IMR-90 (cell line): ENCODE data around the gene NMT1. TPM values are rescaled to one million over a fixed set of nuclear protein-coding genes. Genes with fewer than 3 reads are reported as not detected.

Source experiments
- ATAC-seq: fragments of 200-7000 bp; cut with Tn5 transposase; 2 replicates; pipeline ENCODE4 v1.9.1; 2020; ENCODE audit warnings: low read depth, mild to moderate bottlenecking, moderate library complexity
- BruUV-seq: library from RNA; stranded (reverse); fragments of 400-500 nt; replicated peaks from 2 replicates; lab custom pipeline; 2021; lab: Mats Ljungman, UMichigan
- CTCF ChIA-PET: fragments of 300-600 bp; formaldehyde crosslinking; extraction: SDS; loops from one replicate; lab custom pipeline; 2021; ENCODE audit warnings: antibody characterized with exemption; lab: Yijun Ruan, JAX
- POLR2A ChIA-PET: fragments of 300-600 bp; sonication (Branson Sonifier 250); formaldehyde crosslinking; loops from one replicate; lab custom pipeline; 2022; ENCODE audit warnings: antibody characterized with exemption; ENCODE audit not compliant: unreplicated experiment; lab: Charles Lee
- DNase-seq: peaks from one replicate; pipeline ENCODE4 v3.0.0; 2013
- H2AFZ ChIP-seq: replicated peaks from 2 replicates; pipeline ENCODE3; 2013; ENCODE audit warnings: low read length, mild to moderate bottlenecking; ENCODE audit not compliant: poor library complexity
- H2AK5ac ChIP-seq: 2 replicates; pipeline ENCODE4 v1.6.1; 2013; ENCODE audit warnings: low read depth, low read length, inconsistent platforms
- H2AK9ac ChIP-seq: replicated peaks from 2 replicates; pipeline ENCODE3; 2013; ENCODE audit warnings: mild to moderate bottlenecking, low read depth, low read length, moderate library complexity; ENCODE audit not compliant: poor library complexity
- H2BK120ac ChIP-seq: 2 replicates; pipeline ENCODE4 v1.6.1; 2013; ENCODE audit warnings: low read depth, low read length, inconsistent platforms
- H2BK15ac ChIP-seq: 3 replicates; pipeline ENCODE4 v1.6.1; 2013; ENCODE audit warnings: low read depth, low read length, inconsistent platforms
- H2BK20ac ChIP-seq: 2 replicates; pipeline ENCODE4 v1.6.1; 2013; ENCODE audit warnings: low read depth, mild to moderate bottlenecking, inconsistent platforms, low read length, moderate library complexity
- H2BK5ac ChIP-seq: 2 replicates; pipeline ENCODE4 v1.6.1; 2013; ENCODE audit warnings: mild to moderate bottlenecking, low read depth, low read length, inconsistent platforms; ENCODE audit not compliant: poor library complexity, severe bottlenecking
- H3K14ac ChIP-seq: replicated peaks from 2 replicates; pipeline ENCODE4 v1.6.1; 2013; ENCODE audit warnings: low read depth, low read length, inconsistent platforms
- H3K18ac ChIP-seq: 2 replicates; pipeline ENCODE4 v1.6.1; 2013; ENCODE audit warnings: low read depth, low read length, control low read depth
- H3K23ac ChIP-seq: 2 replicates; pipeline ENCODE4 v1.6.1; 2013; ENCODE audit warnings: low read depth, low read length, inconsistent platforms
- H3K27ac ChIP-seq: 2 replicates; pipeline ENCODE4 v1.5.1; 2013; ENCODE audit warnings: mild to moderate bottlenecking, control low read depth, low read length; ENCODE audit not compliant: insufficient read depth
- H3K27me3 ChIP-seq: 2 replicates; pipeline ENCODE4 v1.6.1; 2013; ENCODE audit warnings: low read length; ENCODE audit not compliant: control insufficient read depth, insufficient read depth
- H3K36me3 ChIP-seq: 2 replicates; pipeline ENCODE4 v1.6.1; 2013; ENCODE audit warnings: low read length, mixed read lengths; ENCODE audit not compliant: control insufficient read depth, insufficient read depth
- H3K4ac ChIP-seq: 2 replicates; pipeline ENCODE4 v1.6.1; 2013; ENCODE audit warnings: low read depth, low read length, inconsistent platforms
- H3K4me1 ChIP-seq: 2 replicates; pipeline ENCODE4 v1.6.1; 2013; ENCODE audit warnings: low read length, mixed read lengths; ENCODE audit not compliant: control insufficient read depth, insufficient read depth
- H3K4me2 ChIP-seq: 2 replicates; pipeline ENCODE4 v1.6.1; 2013; ENCODE audit warnings: low read depth, mild to moderate bottlenecking, control low read depth, low read length, moderate library complexity
- H3K4me3 ChIP-seq: 2 replicates; pipeline ENCODE4 v1.5.1; 2013; ENCODE audit warnings: low read depth, mild to moderate bottlenecking, control low read depth, low read length, moderate library complexity; ENCODE audit not compliant: insufficient read depth
- H3K56ac ChIP-seq: 2 replicates; pipeline ENCODE4 v1.6.1; 2013; ENCODE audit warnings: low read length, inconsistent platforms; ENCODE audit not compliant: insufficient read depth; ENCODE audit errors: extremely low read depth
- H3K79me1 ChIP-seq, 2 experiments: 2 replicates each; pipeline ENCODE4 v1.6.1; 2013; ENCODE audit warnings: low read length in 2 of 2, inconsistent platforms in 1 of 2, low read depth in 1 of 2
- H3K9ac ChIP-seq: 2 replicates; pipeline ENCODE4 v1.6.1; 2013; ENCODE audit warnings: low read depth, low read length, control low read depth
- H3K9me1 ChIP-seq: 2 replicates; pipeline ENCODE4 v1.6.1; 2013; ENCODE audit warnings: low read length, inconsistent platforms; ENCODE audit not compliant: insufficient read depth
- H3K9me3 ChIP-seq: 2 replicates; pipeline ENCODE4 v1.6.1; 2013; ENCODE audit warnings: low read length; ENCODE audit not compliant: control insufficient read depth, insufficient read depth
- H4K20me1 ChIP-seq: 2 replicates; pipeline ENCODE4 v1.6.1; 2013; ENCODE audit warnings: low read length, inconsistent platforms; ENCODE audit not compliant: insufficient read depth
- H4K5ac ChIP-seq: 2 replicates; pipeline ENCODE4 v1.6.1; 2013; ENCODE audit warnings: mild to moderate bottlenecking, low read depth, low read length, control low read depth
- H4K8ac ChIP-seq, 2 experiments: 2 replicates each; pipeline ENCODE4 v1.6.1; 2013; ENCODE audit warnings: low read depth in 2 of 2, low read length in 2 of 2, control low read depth in 1 of 2, inconsistent platforms in 1 of 2
- H4K91ac ChIP-seq: 2 replicates; pipeline ENCODE4 v1.6.1; 2013; ENCODE audit warnings: low read depth, low read length, inconsistent platforms; ENCODE audit not compliant: insufficient read depth
- BHLHE40 ChIP-seq: fragments of 150-350 bp; IDR thresholded peaks from 2 replicates; pipeline ENCODE4 v1.6.1; 2016; ENCODE audit warnings: mild to moderate bottlenecking, low read depth, low read length
- CHD1 ChIP-seq: IDR thresholded peaks from 2 replicates; pipeline ENCODE4 v1.6.1; 2012; ENCODE audit warnings: low read depth, low read length, improper control_type of control experiment
- MXI1 ChIP-seq: IDR thresholded peaks from 2 replicates; pipeline ENCODE4 v1.6.1; 2012; ENCODE audit warnings: low read depth, mild to moderate bottlenecking, low read length, moderate library complexity, borderline replicate concordance
- NFE2L2 ChIP-seq: fragments of 150-350 bp; IDR thresholded peaks from 2 replicates; pipeline ENCODE4 v1.6.1; 2016; ENCODE audit warnings: low read depth, mild to moderate bottlenecking, low read length
- RAD21 ChIP-seq: IDR thresholded peaks from 2 replicates; pipeline ENCODE4 v1.6.1; 2012; ENCODE audit warnings: low read length, improper control_type of control experiment
- RCOR1 ChIP-seq: IDR thresholded peaks from 2 replicates; pipeline ENCODE4 v1.6.1; 2012; ENCODE audit warnings: mild to moderate bottlenecking, low read length, improper control_type of control experiment; ENCODE audit not compliant: insufficient replicate concordance
- SMC3 ChIP-seq: fragments of 150-350 bp; IDR thresholded peaks from 2 replicates; pipeline ENCODE4 v1.6.1; 2016; ENCODE audit warnings: low read depth, mild to moderate bottlenecking, antibody characterized with exemption, low read length, moderate library complexity
- USF2 ChIP-seq: fragments of 150-350 bp; IDR thresholded peaks from 2 replicates; pipeline ENCODE4 v1.6.1; 2017; ENCODE audit warnings: mild to moderate bottlenecking, antibody characterized with exemption, low read length, low read depth
- WGBS, 2 experiments: methylation state at CpG; one replicate each; pipeline versions ENCODE4 v1.1.5 to v1.1.7; 2013; ENCODE audit warnings: missing lambda C conversion rate in 2 of 2; ENCODE audit not compliant: insufficient read length in 1 of 2; ENCODE audit errors: extremely low coverage in 2 of 2; 5-methylcytosine and 5-hydroxymethylcytosine counted together
- dilution Hi-C: fragments of 300-500 bp; cut with HindIII; formaldehyde crosslinking; loops from one replicate; pipeline ENCODE4 v1.14.3; 2018; ENCODE audit warnings: low sequenced_read_pairs; ENCODE audit not compliant: unreplicated experiment
- in situ Hi-C: fragments of 300-500 bp; cut with MboI; formaldehyde crosslinking; loops from 3 replicates; pipeline ENCODE4 v1.14.3; 2019; ENCODE audit warnings: low sequenced_read_pairs, inconsistent platforms, mixed read lengths
- intact Hi-C: fragments of 100-400 bp; cut with micrococcal nuclease; formaldehyde crosslinking; loops from 2 replicates; pipeline ENCODE4 v1.10.0; 2022
- polyA plus RNA-seq, 3 experiments: library from polyadenylated mRNA; depleted of rRNA; stranded (reverse); fragments of >200 nt; gene quantifications; 2 replicates each; pipeline ENCODE4 v1.2.3, GENCODE V29; 2012; ENCODE audit warnings: low replicate concordance in 1 of 3
- total RNA-seq: library from RNA; depleted of rRNA; stranded (reverse); fragments of >200 nt; gene quantifications from 2 replicates; pipeline ENCODE4 v1.2.3, GENCODE V29; 2012

NMT1 gene
- total and polyA plus RNA-seq, 2 of the 4 experiments (the other 2 are of a cell fraction): 38.0 to 60.6 TPM

DNA sequence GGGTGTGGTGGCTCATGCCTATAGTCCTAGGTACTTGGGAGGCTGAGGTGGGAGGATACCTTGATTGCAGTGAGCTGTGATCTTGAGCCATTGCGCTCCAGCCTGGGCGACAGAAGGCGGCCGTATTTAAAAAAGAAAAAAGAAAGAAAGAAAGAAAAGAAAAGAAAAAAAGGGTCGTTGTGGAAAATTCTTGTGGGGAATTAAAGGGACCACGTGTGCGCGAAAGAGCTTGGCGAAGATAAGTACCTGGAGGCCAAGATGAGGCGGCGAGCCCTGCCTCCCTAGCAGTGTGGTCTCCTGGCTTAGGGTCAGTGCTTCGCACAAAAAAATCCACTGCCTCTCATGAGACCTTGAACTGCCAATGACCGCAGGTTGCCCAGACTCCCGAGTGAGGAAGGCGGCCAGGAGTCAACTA lies 728 bp upstream of the NMT1 start:
- intact Hi-C loops: loop anchor here (2.0 kb wide), 1 partner anchor 32 kb away; no protein-coding TSS in a partner anchor
- 0 out of 2 replicates have a peak, but pooled peaks cover 7% of the 10 kb centered on the region for H4K20me1 ChIP-seq
- WGBS, 2 experiments: 22% methylated on average over 9 of the region's 15 CpGs; no CpG with 5 or more reads in 1 of the 2 experiments
- in situ Hi-C loops: no loop called here
- peaks cover 6% of the 10 kb centered on the region; the same call in 1 of the 2 replicates for H3K4me1 ChIP-seq
- H3K56ac ChIP-seq: peak overlapping the region; percentile 80
- H3K9me1 ChIP-seq: no peaks in the 10 kb centered on the region; the same call in 1 of the 2 replicates
- H3K27ac ChIP-seq: peak overlapping the region; percentile 75
- dilution Hi-C loops: no loop called here
- peak overlapping the region; percentile 76 for H2BK120ac ChIP-seq
- H3K27me3 ChIP-seq: no peaks in the 10 kb centered on the region
- peak overlapping the region; percentile 74 for H3K4me2 ChIP-seq
- peak overlapping the region; percentile 76 for H3K9ac ChIP-seq
- peak overlapping the region; percentile 86 to 94 for H4K8ac ChIP-seq
- DNase-seq (no peak), ATAC-seq (no peak; the same call in 1 of the 2 replicates)
- CTCF ChIA-PET: no interaction called here
- peak overlapping the region; percentile 87 for H3K23ac ChIP-seq
- peak overlapping the region; percentile 99 for H2AK9ac ChIP-seq
- peak overlapping the region; percentile 99 for H2AFZ ChIP-seq
- POLR2A ChIA-PET: interaction anchor here (0.6 to 1.5 kb wide), 8 partner anchors 9 to 839 kb away, joined by 4 to 19 read pairs (median 6); partner anchors contain the start of gene DCAKD
- H3K36me3 ChIP-seq: no peaks in the 10 kb centered on the region
- BruUV-seq: TSS peak; percentile 85
- H4K5ac ChIP-seq: peak overlapping the region; percentile 54
- peak overlapping the region; percentile 88 for H3K14ac ChIP-seq
- H3K4me3 ChIP-seq: peak overlapping the region; percentile 61
- TF ChIP-seq NFE2L2 (no peak), MXI1 (peak; percentile 45; the same call in 1 of the 2 replicates), BHLHE40 (no peak), SMC3 (no peak), RAD21 (no peak), CHD1 (no peak), USF2 (no peak), RCOR1 (no peak)
- H3K18ac ChIP-seq: peak overlapping the region; percentile 10; the same call in 1 of the 2 replicates
- H2BK15ac ChIP-seq: peak overlapping the region; percentile 54; the same call in 1 of the 3 replicates
- H2BK5ac ChIP-seq: peak overlapping the region; percentile 65
- peak overlapping the region; percentile 91 for H2AK5ac ChIP-seq
- peak overlapping the region; percentile 97 for H3K4ac ChIP-seq
- H3K9me3 ChIP-seq: no peaks in the 10 kb centered on the region
- H2BK20ac ChIP-seq: no peak overlapping the region
- peak overlapping the region; percentile 51 for H4K91ac ChIP-seq
- peaks cover 20 to 61% of the 10 kb centered on the region in 2 experiments for H3K79me1 ChIP-seq
